GM18870 (cell line): ENCODE measurements around the gene PCNP.
A peak's percentile ranks its signal among the peaks of the same experiment; 100 is the strongest.
"Not testable (repeated sequence)": the region's sequence is repeated elsewhere in the genome, so short reads cannot be mapped to it uniquely, and the experiment has no call there.

Source experiments
- ATAC-seq: cut with Tn5 transposase; IDR thresholded peaks from one replicate; pipeline ENCODE4 v1.9.1; 2021; ENCODE audit warnings: moderate library complexity; ENCODE audit not compliant: unreplicated experiment

PCNP gene

GRCh38 chr3:101573449-101574387 lies at the start of gene PCNP:
Gene PCNP (plus strand): TSS chr3:101574180. CDS start chr3:101574216, 36 bp downstream.
- ATAC-seq = peak; percentile 91

- ATAC-seq = no peak
Measured at GRCh38 chr3:101527441-101527840, 46.5 kb upstream of the PCNP start.

- no peak for ATAC-seq
Measured at GRCh38 chr3:101527906-101528305, 46.1 kb upstream of the PCNP start.

- ATAC-seq = no peak
Measured at GRCh38 chr3:101529816-101530685, 43.9 kb upstream of the PCNP start.

GRCh38 chr3:101530686-101531047 lies 43.3 kb upstream of the PCNP start:
- ATAC-seq = no peak

- ATAC-seq = no peak
Measured at GRCh38 chr3:101531473-101532086, 42.4 kb upstream of the PCNP start.

GRCh38 chr3:101532783-101533602 lies 41.0 kb upstream of the PCNP start:
- no peak for ATAC-seq

GRCh38 chr3:101533603-101533968 lies 40.4 kb upstream of the PCNP start:
- ATAC-seq = no peak

- no peak for ATAC-seq
Measured at GRCh38 chr3:101535221-101535620, 38.8 kb upstream of the PCNP start.

GRCh38 chr3:101536266-101536665 lies 37.7 kb upstream of the PCNP start:
- no peak for ATAC-seq

GRCh38 chr3:101536955-101537354 lies 37.0 kb upstream of the PCNP start:
- not testable (repeated sequence) for ATAC-seq

GRCh38 chr3:101542957-101543356 lies 31.0 kb upstream of the PCNP start:
- no peak for ATAC-seq

- no peak for ATAC-seq
Measured at GRCh38 chr3:101544161-101544850, 29.7 kb upstream of the PCNP start.

- no peak for ATAC-seq
Measured at GRCh38 chr3:101548527-101549105, 25.4 kb upstream of the PCNP start.

GRCh38 chr3:101549473-101549872 lies 24.5 kb upstream of the PCNP start:
- no peak for ATAC-seq

GRCh38 chr3:101551359-101552081 lies 22.5 kb upstream of the PCNP start:
- ATAC-seq = not testable (repeated sequence)

GRCh38 chr3:101553381-101553780 lies 20.6 kb upstream of the PCNP start:
- ATAC-seq = not testable (repeated sequence)

- ATAC-seq = no peak
Measured at GRCh38 chr3:101556064-101556463, 17.9 kb upstream of the PCNP start.
